Loucy (cell line): ENCODE data around the gene HIC1.

ENCODE experiments used
- EZH2phosphoT487 ChIP-seq: fragments of 200-600 bp; IDR thresholded peaks from 2 replicates; pipeline ENCODE4 v1.6.1; 2018; ENCODE audit warnings: antibody characterized with exemption, mild to moderate bottlenecking, moderate library complexity, borderline replicate concordance
- TF ChIP-seq, protein P1 (sequence below): fragments of 200-600 bp; sonication (generic); conservative IDR thresholded peaks from 2 replicates; pipeline ENCODE4 v1.5.1; 2014; ENCODE audit warnings: mild to moderate bottlenecking, antibody characterized with exemption, low read length

DNA sequence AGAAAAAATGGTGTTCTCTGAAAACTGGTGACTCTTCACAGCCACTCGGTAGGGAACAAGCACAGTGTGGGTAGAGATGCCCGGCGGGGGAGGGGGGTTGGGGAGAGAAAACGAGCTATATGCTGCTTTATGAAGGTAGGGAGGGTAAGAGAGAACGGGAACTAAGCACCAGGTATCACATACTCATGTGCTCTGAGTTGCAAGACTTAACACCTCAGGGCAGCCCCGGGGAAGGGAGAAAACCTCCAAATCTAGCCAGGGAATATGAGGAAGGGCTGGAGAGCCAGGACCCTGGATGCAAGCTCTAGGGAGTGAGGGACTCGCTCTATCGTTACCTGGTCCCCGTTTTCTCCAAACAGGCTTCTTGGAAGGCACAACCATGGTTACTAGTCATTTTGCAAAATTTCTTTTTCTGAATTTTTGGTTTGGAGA is 35.3 kb downstream of the HIC1 start:
- TF ChIP-seq, protein P1, sequence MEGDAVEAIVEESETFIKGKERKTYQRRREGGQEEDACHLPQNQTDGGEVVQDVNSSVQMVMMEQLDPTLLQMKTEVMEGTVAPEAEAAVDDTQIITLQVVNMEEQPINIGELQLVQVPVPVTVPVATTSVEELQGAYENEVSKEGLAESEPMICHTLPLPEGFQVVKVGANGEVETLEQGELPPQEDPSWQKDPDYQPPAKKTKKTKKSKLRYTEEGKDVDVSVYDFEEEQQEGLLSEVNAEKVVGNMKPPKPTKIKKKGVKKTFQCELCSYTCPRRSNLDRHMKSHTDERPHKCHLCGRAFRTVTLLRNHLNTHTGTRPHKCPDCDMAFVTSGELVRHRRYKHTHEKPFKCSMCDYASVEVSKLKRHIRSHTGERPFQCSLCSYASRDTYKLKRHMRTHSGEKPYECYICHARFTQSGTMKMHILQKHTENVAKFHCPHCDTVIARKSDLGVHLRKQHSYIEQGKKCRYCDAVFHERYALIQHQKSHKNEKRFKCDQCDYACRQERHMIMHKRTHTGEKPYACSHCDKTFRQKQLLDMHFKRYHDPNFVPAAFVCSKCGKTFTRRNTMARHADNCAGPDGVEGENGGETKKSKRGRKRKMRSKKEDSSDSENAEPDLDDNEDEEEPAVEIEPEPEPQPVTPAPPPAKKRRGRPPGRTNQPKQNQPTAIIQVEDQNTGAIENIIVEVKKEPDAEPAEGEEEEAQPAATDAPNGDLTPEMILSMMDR, result no peak
- TF ChIP-seq EZH2phosphoT487, result no peak
